Cardiac septum (tissue), 1 donor: Measurements from ENCODE around the gene BNIP3. TPM values are rescaled to one million over a fixed set of nuclear protein-coding genes. Genes with fewer than 3 reads are reported as not detected.
"Not testable (repeated sequence)": the region's sequence is repeated elsewhere in the genome, so short reads cannot be mapped to it uniquely, and the experiment has no call there.

Experiments
- DNase-seq: peaks from one replicate; pipeline ENCODE4 v3.0.0-alpha.2; 2020; ENCODE audit warnings: low spot score
- intact Hi-C: fragments of 100-400 bp; cut with DNase I; formaldehyde crosslinking; loops from one replicate; pipeline ENCODE4 v1.14.0; 2022
- total RNA-seq: library from RNA; stranded (reverse); fragmentation: NEBNext Ultra II Directional; extraction: Animal tissue kit (Norgen Biotek cat#: 25700); gene quantifications from one replicate; pipeline ENCODE4 v1.2.1, GENCODE V29; 2021
- donor health status: DM: no; HTN: no; CAD: no.

The BNIP3 gene
- total RNA-seq, 1 donor from 2014 or later, result 112 TPM

- intact Hi-C loops, result no loop called here
These were observed 22.3 kb upstream of the BNIP3 start for GRCh38 chr10:132004052-132004451.

GRCh38 chr10:132003282-132003924 lies 21.7 kb upstream of the BNIP3 start:
- DNase-seq, result no peak
- intact Hi-C loops, result no loop called here

More at GRCh38 chr10:132004052-132004451, 22.3 kb upstream of the BNIP3 start:
- DNase-seq, result no peak

- no peak for DNase-seq
- intact Hi-C loops, result no loop called here
These were observed 20.3 kb upstream of the BNIP3 start for GRCh38 chr10:132002004-132002403.

- intact Hi-C loops, result no loop called here
- DNase-seq, result no peak
These were observed 19.7 kb upstream of the BNIP3 start for GRCh38 chr10:132001238-132001972.

- intact Hi-C loops, result no loop called here
- no peak for DNase-seq
These were observed 17.3 kb upstream of the BNIP3 start for GRCh38 chr10:131998845-131999681.

GRCh38 chr10:131998050-131998844 lies 16.5 kb upstream of the BNIP3 start:
- intact Hi-C loops, result no loop called here
- no peak for DNase-seq

GRCh38 chr10:131997366-131998049 lies 15.8 kb upstream of the BNIP3 start:
- intact Hi-C loops, result no loop called here
- no peak for DNase-seq

GRCh38 chr10:131996466-131997365 lies 15.0 kb upstream of the BNIP3 start:
- intact Hi-C loops, result no loop called here
- peak; percentile 83 for DNase-seq

GRCh38 chr10:131994435-131994834 lies 12.7 kb upstream of the BNIP3 start:
- DNase-seq, result no peak
- intact Hi-C loops, result no loop called here

GRCh38 chr10:131993275-131993674 lies 11.6 kb upstream of the BNIP3 start:
- intact Hi-C loops, result no loop called here
- DNase-seq, result no peak

- no peak for DNase-seq
- intact Hi-C loops, result no loop called here
These were observed 10.0 kb upstream of the BNIP3 start for GRCh38 chr10:131991726-131992125.

GRCh38 chr10:131987786-131988185 lies 6.1 kb upstream of the BNIP3 start:
- DNase-seq, intact Hi-C loops: not testable (repeated sequence)

- intact Hi-C loops, DNase-seq: not testable (repeated sequence)
These were observed 5.6 kb upstream of the BNIP3 start for GRCh38 chr10:131987301-131987700.

- intact Hi-C loops, DNase-seq: not testable (repeated sequence)
These were observed 5.1 kb upstream of the BNIP3 start for GRCh38 chr10:131986851-131987250.

GRCh38 chr10:131983780-131984179 lies 2.1 kb upstream of the BNIP3 start:
- intact Hi-C loops, result loop anchor here (5.0 kb wide), 2 partner anchors 39 to 81 kb away; partner anchors contain the start of gene PPP2R2D
- DNase-seq, result no peak

GRCh38 chr10:131982796-131983195 lies 1.1 kb upstream of the BNIP3 start:
- intact Hi-C loops, result loop anchor here (5.0 kb wide), 2 partner anchors 40 to 80 kb away; partner anchors contain the start of gene PPP2R2D
- DNase-seq, result peak; percentile 36

- no peak for DNase-seq
- intact Hi-C loops, result loop anchor here (5.0 kb wide), 2 partner anchors 40 to 80 kb away; partner anchors contain the start of gene PPP2R2D
These were observed 548 bp upstream of the BNIP3 start for GRCh38 chr10:131982185-131982756.
